ENCODE data around the gene ISG15.
"Not testable (repeated sequence)": the region's sequence is repeated elsewhere in the genome, so short reads cannot be mapped to it uniquely, and the experiment has no call there.

ISG15 gene

GRCh38 chr1:1026599-1027413 lies 13.5 kb downstream of the ISG15 start:
- DNase-seq (ENCODE audit: low read depth in 2 of 2) = no peak

- no peak for DNase-seq (ENCODE audit: low read depth in 2 of 2)
Observed at GRCh38 chr1:1027791-1028190, 14.5 kb downstream of the ISG15 start.

- not testable (repeated sequence) for DNase-seq (ENCODE audit: low read depth in 2 of 2)
Observed at GRCh38 chr1:1030867-1031658, 17.8 kb downstream of the ISG15 start.

GRCh38 chr1:1031659-1032235 lies 18.4 kb downstream of the ISG15 start:
- DNase-seq (ENCODE audit: low read depth in 2 of 2) = no peak

GRCh38 chr1:1032424-1032823 lies 19.1 kb downstream of the ISG15 start:
- no peak for DNase-seq (ENCODE audit: low read depth in 2 of 2)

- DNase-seq (ENCODE audit: low read depth in 2 of 2) = peak; percentile 88 to 92
Observed at GRCh38 chr1:1033009-1033587, 19.8 kb downstream of the ISG15 start.

GRCh38 chr1:1033731-1034438 lies 20.6 kb downstream of the ISG15 start:
- no peak for DNase-seq (ENCODE audit: low read depth in 2 of 2)

GRCh38 chr1:1034439-1034781 lies 21.1 kb downstream of the ISG15 start:
- no peak for DNase-seq (ENCODE audit: low read depth in 2 of 2)

- no peak for DNase-seq (ENCODE audit: low read depth in 2 of 2)
Observed at GRCh38 chr1:1035291-1035943, 22.1 kb downstream of the ISG15 start.

- DNase-seq (ENCODE audit: low read depth in 2 of 2) = no peak
Observed at GRCh38 chr1:1037366-1038327, 24.4 kb downstream of the ISG15 start.

- no peak for DNase-seq (ENCODE audit: low read depth in 2 of 2)
Observed at GRCh38 chr1:1038694-1039093, 25.4 kb downstream of the ISG15 start.

GRCh38 chr1:1039145-1039910 lies 26.0 kb downstream of the ISG15 start:
- DNase-seq (ENCODE audit: low read depth in 2 of 2) = no peak

GRCh38 chr1:1040004-1040991 lies 27.0 kb downstream of the ISG15 start:
- peak; percentile 70 to 71 for DNase-seq (ENCODE audit: low read depth in 2 of 2)

- no peak for DNase-seq (ENCODE audit: low read depth in 2 of 2)
Observed at GRCh38 chr1:1041092-1041523, 27.8 kb downstream of the ISG15 start.

GRCh38 chr1:1041873-1042272 lies 28.6 kb downstream of the ISG15 start:
- no peak for DNase-seq (ENCODE audit: low read depth in 2 of 2)

GRCh38 chr1:1042835-1043234 lies 29.5 kb downstream of the ISG15 start:
- DNase-seq (ENCODE audit: low read depth in 2 of 2) = no peak

- no peak for DNase-seq (ENCODE audit: low read depth in 2 of 2)
Observed at GRCh38 chr1:1043411-1043810, 30.1 kb downstream of the ISG15 start.

GRCh38 chr1:1043921-1044320 lies 30.6 kb downstream of the ISG15 start:
- DNase-seq (ENCODE audit: low read depth in 2 of 2) = no peak

Data from stimulated activated CD8-positive, alpha-beta memory T cell treated with anti-CD3 and anti-CD28 coated beads, Interleukin-15, amount 100 ng/mL, for 48 hours (primary cell).